ENCODE results near the gene TUBG2.

GRCh38 chr17:42673885-42674754, 15.0 kb downstream of the TUBG2 start:
- TF ChIP-seq ZNF274 (IDR thresholded peaks at IDR 0.05; ENCODE audit: low read depth, low read length) (no peak), SUZ12 (IDR thresholded peaks at IDR 0.05; ENCODE audit: extremely low read depth, insufficient read depth, insufficient read length) (no peak), YY1 (IDR thresholded peaks at IDR 0.05; ENCODE audit: insufficient read depth, insufficient read length) (no peak)
